ENCODE results near the gene CALN1.

The CALN1 gene

GRCh38 chr7:72313906-72314305 is 98.2 kb downstream of the CALN1 start:
- peak overlapping the region; percentile 60 for H3K9ac ChIP-seq (ENCODE audit: low read depth, low read length, poor library complexity)
- H3K9me3 ChIP-seq (replicated peaks in 1 of 2; ENCODE audit: control insufficient read depth in 2 of 2, insufficient read depth in 1 of 2, low read depth in 1 of 2, low read length in 2 of 2), result no peaks in the 10 kb centered on the region
- no peak overlapping the region for H2BK15ac ChIP-seq (ENCODE audit: low read length)
- H3K18ac ChIP-seq (ENCODE audit: low read length), result peak overlapping the region; percentile 89
- no peak overlapping the region for H3K4me2 ChIP-seq (ENCODE audit: insufficient read depth, low read length, poor library complexity, severe bottlenecking)
- no peak overlapping the region for H4K8ac ChIP-seq (ENCODE audit: low read depth, low read length)
- H3K36me3 ChIP-seq (replicated peaks in 1 of 2; ENCODE audit: control insufficient read depth in 2 of 2, insufficient read depth in 2 of 2, low read length in 2 of 2), result no peaks in the 10 kb centered on the region
- no peak overlapping the region for H2BK12ac ChIP-seq (ENCODE audit: low read length)
- H3K23ac ChIP-seq (ENCODE audit: low read depth, low read length, poor library complexity), result peak overlapping the region; percentile 73
- H3K4me1 ChIP-seq (ENCODE audit: control insufficient read depth in 2 of 2, insufficient read depth in 1 of 2, low read depth in 1 of 2, low read length in 2 of 2), result no peaks in the 10 kb centered on the region
- H4K91ac ChIP-seq (ENCODE audit: low read depth, low read length, poor library complexity), result no peak overlapping the region
- no peak overlapping the region for H3K4ac ChIP-seq (ENCODE audit: low read length)
- no peaks in the 10 kb centered on the region for H3K79me1 ChIP-seq (ENCODE audit: low read depth, low read length)
- H3K14ac ChIP-seq (ENCODE audit: low read length), result peak overlapping the region; percentile 89
- H2AK5ac ChIP-seq (ENCODE audit: low read depth, low read length), result no peak overlapping the region
- H2BK5ac ChIP-seq (ENCODE audit: low read length), result no peak overlapping the region
- DNase-seq (ENCODE audit: low spot score), result no peak
- H2BK120ac ChIP-seq (ENCODE audit: low read depth, low read length), result no peak overlapping the region
- H2AFZ ChIP-seq (ENCODE audit: low read length), result no peak overlapping the region
- H3K27ac ChIP-seq (replicated peaks; ENCODE audit: low read length), result no peak overlapping the region
- H3K27me3 ChIP-seq (ENCODE audit: control insufficient read depth in 3 of 3, insufficient read depth in 3 of 3, low read depth in 1 of 3, low read length in 3 of 3), result no peaks in the 10 kb centered on the region
- no peak overlapping the region for H3K4me3 ChIP-seq (ENCODE audit: low read length in 2 of 2)
- no CpG with 5 or more reads among the region's 5 CpGs for WGBS, 2 donors (ENCODE audit: extremely low coverage in 2 of 2, insufficient read length in 2 of 2, insufficient replicate concordance in 1 of 2)

- Histone ChIP-seq H4K91ac (ENCODE audit: low read depth, low read length, poor library complexity) (no peak overlapping the region), H2BK15ac (ENCODE audit: low read length) (no peak overlapping the region), H2BK5ac (ENCODE audit: low read length) (no peak overlapping the region), H3K14ac (ENCODE audit: low read length) (no peak overlapping the region), H3K4me2 (ENCODE audit: insufficient read depth, low read length, poor library complexity, severe bottlenecking) (no peak overlapping the region), H3K36me3 (replicated peaks in 1 of 2; ENCODE audit: control insufficient read depth in 2 of 2, insufficient read depth in 2 of 2, low read length in 2 of 2) (no peaks in the 10 kb centered on the region), H3K9ac (ENCODE audit: low read depth, low read length, poor library complexity) (no peak overlapping the region), H3K27ac (replicated peaks; ENCODE audit: low read length) (no peak overlapping the region), H3K4me3 (ENCODE audit: low read length in 2 of 2) (no peak overlapping the region), H3K4ac (ENCODE audit: low read length) (no peak overlapping the region), H2BK120ac (ENCODE audit: low read depth, low read length) (no peak overlapping the region), H2AFZ (ENCODE audit: low read length) (no peak overlapping the region), H3K27me3 (ENCODE audit: control insufficient read depth in 3 of 3, insufficient read depth in 3 of 3, low read depth in 1 of 3, low read length in 3 of 3) (no peaks in the 10 kb centered on the region), H3K79me1 (ENCODE audit: low read depth, low read length) (no peaks in the 10 kb centered on the region), H3K9me3 (replicated peaks in 1 of 2; ENCODE audit: control insufficient read depth in 2 of 2, insufficient read depth in 1 of 2, low read depth in 1 of 2, low read length in 2 of 2) (no peaks in the 10 kb centered on the region), H2BK12ac (ENCODE audit: low read length) (no peak overlapping the region), H4K8ac (ENCODE audit: low read depth, low read length) (no peak overlapping the region), H2AK5ac (ENCODE audit: low read depth, low read length) (no peak overlapping the region), H3K23ac (ENCODE audit: low read depth, low read length, poor library complexity) (no peak overlapping the region), H3K18ac (ENCODE audit: low read length) (no peak overlapping the region), H3K4me1 (ENCODE audit: control insufficient read depth in 2 of 2, insufficient read depth in 1 of 2, low read depth in 1 of 2, low read length in 2 of 2) (peaks cover 0 to 2% of the 10 kb centered on the region in 2 donors)
- DNase-seq (ENCODE audit: low spot score), result no peak
- WGBS, 2 donors (ENCODE audit: extremely low coverage in 2 of 2, insufficient read length in 2 of 2, insufficient replicate concordance in 1 of 2), result no CpG with 5 or more reads among the region's 4 CpGs
These were observed 101.8 kb downstream of the CALN1 start for GRCh38 chr7:72310301-72310700.

GRCh38 chr7:72309476-72309875 is 102.7 kb downstream of the CALN1 start:
- Histone ChIP-seq H2AK5ac (ENCODE audit: low read depth, low read length) (no peak overlapping the region), H3K36me3 (replicated peaks in 1 of 2; ENCODE audit: control insufficient read depth in 2 of 2, insufficient read depth in 2 of 2, low read length in 2 of 2) (no peaks in the 10 kb centered on the region), H2BK5ac (ENCODE audit: low read length) (no peak overlapping the region), H3K79me1 (ENCODE audit: low read depth, low read length) (no peaks in the 10 kb centered on the region), H2AFZ (ENCODE audit: low read length) (no peak overlapping the region), H3K14ac (ENCODE audit: low read length) (no peak overlapping the region), H3K27me3 (ENCODE audit: control insufficient read depth in 3 of 3, insufficient read depth in 3 of 3, low read depth in 1 of 3, low read length in 3 of 3) (no peaks in the 10 kb centered on the region), H3K4me1 (ENCODE audit: control insufficient read depth in 2 of 2, insufficient read depth in 1 of 2, low read depth in 1 of 2, low read length in 2 of 2) (peaks cover 0 to 2% of the 10 kb centered on the region in 2 donors), H3K4me2 (ENCODE audit: insufficient read depth, low read length, poor library complexity, severe bottlenecking) (no peak overlapping the region), H3K4ac (ENCODE audit: low read length) (no peak overlapping the region), H4K8ac (ENCODE audit: low read depth, low read length) (no peak overlapping the region), H3K4me3 (ENCODE audit: low read length in 2 of 2) (no peak overlapping the region), H4K91ac (ENCODE audit: low read depth, low read length, poor library complexity) (no peak overlapping the region), H2BK12ac (ENCODE audit: low read length) (no peak overlapping the region), H3K9ac (ENCODE audit: low read depth, low read length, poor library complexity) (no peak overlapping the region), H3K18ac (ENCODE audit: low read length) (peak overlapping the region; percentile 25), H2BK120ac (ENCODE audit: low read depth, low read length) (no peak overlapping the region), H3K23ac (ENCODE audit: low read depth, low read length, poor library complexity) (no peak overlapping the region), H3K9me3 (replicated peaks in 1 of 2; ENCODE audit: control insufficient read depth in 2 of 2, insufficient read depth in 1 of 2, low read depth in 1 of 2, low read length in 2 of 2) (no peaks in the 10 kb centered on the region), H2BK15ac (ENCODE audit: low read length) (peak overlapping the region; percentile 27), H3K27ac (replicated peaks; ENCODE audit: low read length) (no peak overlapping the region)
- no CpG with 5 or more reads among the region's 9 CpGs for WGBS, 2 donors (ENCODE audit: extremely low coverage in 2 of 2, insufficient read length in 2 of 2, insufficient replicate concordance in 1 of 2)
- DNase-seq (ENCODE audit: low spot score), result no peak

- Histone ChIP-seq H2AFZ (ENCODE audit: low read length) (no peak overlapping the region), H3K4me2 (ENCODE audit: insufficient read depth, low read length, poor library complexity, severe bottlenecking) (no peak overlapping the region), H2BK120ac (ENCODE audit: low read depth, low read length) (no peak overlapping the region), H3K9me3 (replicated peaks in 1 of 2; ENCODE audit: control insufficient read depth in 2 of 2, insufficient read depth in 1 of 2, low read depth in 1 of 2, low read length in 2 of 2) (no peaks in the 10 kb centered on the region), H3K9ac (ENCODE audit: low read depth, low read length, poor library complexity) (no peak overlapping the region), H3K4me3 (ENCODE audit: low read length in 2 of 2) (no peak overlapping the region), H4K91ac (ENCODE audit: low read depth, low read length, poor library complexity) (no peak overlapping the region), H3K27ac (replicated peaks; ENCODE audit: low read length) (no peak overlapping the region), H3K4ac (ENCODE audit: low read length) (no peak overlapping the region), H4K8ac (ENCODE audit: low read depth, low read length) (no peak overlapping the region), H3K36me3 (replicated peaks in 1 of 2; ENCODE audit: control insufficient read depth in 2 of 2, insufficient read depth in 2 of 2, low read length in 2 of 2) (no peaks in the 10 kb centered on the region), H3K18ac (ENCODE audit: low read length) (no peak overlapping the region), H2BK5ac (ENCODE audit: low read length) (no peak overlapping the region), H3K27me3 (ENCODE audit: control insufficient read depth in 3 of 3, insufficient read depth in 3 of 3, low read depth in 1 of 3, low read length in 3 of 3) (no peaks in the 10 kb centered on the region), H3K23ac (ENCODE audit: low read depth, low read length, poor library complexity) (no peak overlapping the region), H3K79me1 (ENCODE audit: low read depth, low read length) (no peaks in the 10 kb centered on the region), H3K14ac (ENCODE audit: low read length) (no peak overlapping the region), H2AK5ac (ENCODE audit: low read depth, low read length) (no peak overlapping the region), H2BK15ac (ENCODE audit: low read length) (no peak overlapping the region), H3K4me1 (ENCODE audit: control insufficient read depth in 2 of 2, insufficient read depth in 1 of 2, low read depth in 1 of 2, low read length in 2 of 2) (peaks cover 0 to 2% of the 10 kb centered on the region in 2 donors), H2BK12ac (ENCODE audit: low read length) (no peak overlapping the region)
- DNase-seq (ENCODE audit: low spot score), result no peak
- WGBS, 2 donors (ENCODE audit: extremely low coverage in 2 of 2, insufficient read length in 2 of 2, insufficient replicate concordance in 1 of 2), result no CpG with 5 or more reads among the region's 2 CpGs
These were observed 103.2 kb downstream of the CALN1 start for GRCh38 chr7:72308986-72309385.
